Sigmoid colon (tissue), 7 donors: ENCODE data around the gene VMP1. TPM values are rescaled to one million over a fixed set of nuclear protein-coding genes. Genes with fewer than 3 reads are reported as not detected.

Experiments used
- DNase-seq: peaks from one replicate; pipeline ENCODE4 v3.0.0-alpha.2; 2019
- H3K27ac ChIP-seq, 4 donors: fragments of 200-600 bp; sonication (generic); one replicate each; pipeline ENCODE4 v1.5.1; 2016 to 2019; ENCODE audit warnings: mild to moderate bottlenecking in 1 of 4
- H3K27me3 ChIP-seq, 3 donors: fragments of 200-600 bp; sonication (generic); one replicate each; pipeline ENCODE4 v1.5.1; 2019; ENCODE audit warnings: mild to moderate bottlenecking in 1 of 3
- H3K36me3 ChIP-seq, 4 donors: fragments of 200-600 bp; sonication (generic); one replicate each; pipeline ENCODE4 v1.5.1; 2016 to 2019
- H3K4me1 ChIP-seq, 4 donors: fragments of 200-600 bp; sonication (generic); one replicate each; pipeline ENCODE4 v1.5.1; 2017 to 2019
- H3K4me3 ChIP-seq, 4 donors: fragments of 200-600 bp; sonication (generic); one replicate each; pipeline ENCODE4 v1.5.1; 2017 to 2019; ENCODE audit warnings: mild to moderate bottlenecking in 2 of 4, moderate library complexity in 1 of 4
- H3K9me3 ChIP-seq, 4 donors: fragments of 200-600 bp in 3 of 4; sonication (generic) in 3 of 4; one replicate each; pipeline versions ENCODE4 v1.5.1 to v1.6.1; 2013 to 2019
- EP300 ChIP-seq, 4 donors: sonication (generic); formaldehyde crosslinking; IDR thresholded peaks; one replicate each; pipeline ENCODE4 v1.6.1; 2017; ENCODE audit warnings: antibody characterized with exemption in 4 of 4
- POLR2A ChIP-seq, 2 donors: fragments of 450-650 bp; IDR thresholded peaks; one replicate each; pipeline ENCODE4 v1.6.1; 2016; ENCODE audit warnings: antibody characterized with exemption in 2 of 2, mild to moderate bottlenecking in 2 of 2, moderate library complexity in 2 of 2
- POLR2AphosphoS5 ChIP-seq, 4 donors: sonication (generic); formaldehyde crosslinking; IDR thresholded peaks; one replicate each; pipeline ENCODE4 v1.6.1; 2017; ENCODE audit warnings: antibody characterized with exemption in 4 of 4
- WGBS, 2 donors: extraction: QIAGEN DNeasy Blood & Tissue Kit; methylation state at CpG; one replicate each; pipeline ENCODE4 v1.1.7; 2013; 5-methylcytosine and 5-hydroxymethylcytosine counted together
- intact Hi-C: fragments of 100-400 bp; cut with DNase I; formaldehyde crosslinking; loops from one replicate; pipeline ENCODE4 v1.15.1; 2023
- polyA plus RNA-seq, 3 donors: library from polyadenylated mRNA; stranded (reverse); fragments of 200-250 nt; gene quantifications; one replicate each; pipeline ENCODE4 v1.2.3, GENCODE V29; 2013
- total RNA-seq, 4 donors: library from RNA; depleted of rRNA; stranded (reverse); fragments of >200 nt; gene quantifications; one replicate each; pipeline ENCODE4 v1.1.0, GENCODE V29; 2016
- TF ChIP-seq, protein P1 (sequence below), 4 experiments: fragments of 450-650 bp in 3 of 4; fragments of 200-600 bp in 1 of 4; IDR thresholded peaks; one replicate each; pipeline ENCODE4 v1.5.1; 2016 to 2019; ENCODE audit warnings: antibody characterized with exemption in 4 of 4, mild to moderate bottlenecking in 3 of 4, moderate library complexity in 2 of 4
- donor health status: healthy with polysubstance abuse.
- donor health status: Bipolar disorder and iron deficiency.
- donor health status: healthy.

The VMP1 gene
- total and polyA plus RNA-seq, 7 donors, result 26.1 to 247 (median 132) TPM

GRCh38 chr17:59765038-59765437 is 57.6 kb downstream of the VMP1 start:
- DNase-seq, result no peak
- H3K9me3 ChIP-seq, result no peaks in the 10 kb centered on the region
- no peak overlapping the region for H3K27ac ChIP-seq
- intact Hi-C loops, result no loop called here
- peaks cover 0 to 16% (median 3%) of the 10 kb centered on the region in 4 donors for H3K36me3 ChIP-seq
- no peak overlapping the region for H3K4me3 ChIP-seq
- H3K4me1 ChIP-seq, result peaks cover 0 to 36% (median 15%) of the 10 kb centered on the region in 4 donors
- TF ChIP-seq EP300 (IDR thresholded peaks at IDR 0.05) (no peak), POLR2A (IDR thresholded peaks at IDR 0.05) (no peak), POLR2AphosphoS5 (IDR thresholded peaks at IDR 0.05) (no peak)
- TF ChIP-seq, protein P1, sequence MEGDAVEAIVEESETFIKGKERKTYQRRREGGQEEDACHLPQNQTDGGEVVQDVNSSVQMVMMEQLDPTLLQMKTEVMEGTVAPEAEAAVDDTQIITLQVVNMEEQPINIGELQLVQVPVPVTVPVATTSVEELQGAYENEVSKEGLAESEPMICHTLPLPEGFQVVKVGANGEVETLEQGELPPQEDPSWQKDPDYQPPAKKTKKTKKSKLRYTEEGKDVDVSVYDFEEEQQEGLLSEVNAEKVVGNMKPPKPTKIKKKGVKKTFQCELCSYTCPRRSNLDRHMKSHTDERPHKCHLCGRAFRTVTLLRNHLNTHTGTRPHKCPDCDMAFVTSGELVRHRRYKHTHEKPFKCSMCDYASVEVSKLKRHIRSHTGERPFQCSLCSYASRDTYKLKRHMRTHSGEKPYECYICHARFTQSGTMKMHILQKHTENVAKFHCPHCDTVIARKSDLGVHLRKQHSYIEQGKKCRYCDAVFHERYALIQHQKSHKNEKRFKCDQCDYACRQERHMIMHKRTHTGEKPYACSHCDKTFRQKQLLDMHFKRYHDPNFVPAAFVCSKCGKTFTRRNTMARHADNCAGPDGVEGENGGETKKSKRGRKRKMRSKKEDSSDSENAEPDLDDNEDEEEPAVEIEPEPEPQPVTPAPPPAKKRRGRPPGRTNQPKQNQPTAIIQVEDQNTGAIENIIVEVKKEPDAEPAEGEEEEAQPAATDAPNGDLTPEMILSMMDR (IDR thresholded peaks at IDR 0.05), result no peak
- H3K27me3 ChIP-seq, result no peaks in the 10 kb centered on the region

- intact Hi-C loops, result no loop called here
- peak overlapping the region in 2 of 4 donors; percentile 39 to 43 for H3K27ac ChIP-seq
Measured at GRCh38 chr17:59766491-59766890, 59.0 kb downstream of the VMP1 start.

GRCh38 chr17:59767176-59767575 is 59.7 kb downstream of the VMP1 start:
- DNase-seq, result no peak
- H3K27ac ChIP-seq, result peak overlapping the region in 2 of 4 donors; percentile 39 to 43
- H3K9me3 ChIP-seq, result no peaks in the 10 kb centered on the region
- no peak overlapping the region for H3K4me3 ChIP-seq
- TF ChIP-seq POLR2A (IDR thresholded peaks at IDR 0.05), result no peak
- TF ChIP-seq EP300 (IDR thresholded peaks at IDR 0.05), result no peak
- no peak for TF ChIP-seq POLR2AphosphoS5 (IDR thresholded peaks at IDR 0.05)
- TF ChIP-seq, protein P1 (IDR thresholded peaks at IDR 0.05), result no peak
- peaks cover 0 to 9% (median 3%) of the 10 kb centered on the region in 4 donors for H3K36me3 ChIP-seq
- peaks cover 0 to 29% (median 7%) of the 10 kb centered on the region in 4 donors for H3K4me1 ChIP-seq
- H3K27me3 ChIP-seq, result no peaks in the 10 kb centered on the region
- intact Hi-C loops, result no loop called here

More at GRCh38 chr17:59766491-59766890, 59.0 kb downstream of the VMP1 start:
- no peak for DNase-seq
- Histone ChIP-seq H3K4me3 (no peak overlapping the region), H3K27me3 (no peaks in the 10 kb centered on the region), H3K36me3 (peaks cover 0 to 9% (median 3%) of the 10 kb centered on the region in 4 donors), H3K9me3 (no peaks in the 10 kb centered on the region), H3K4me1 (peaks cover 0 to 36% (median 13%) of the 10 kb centered on the region in 4 donors)
- TF ChIP-seq, protein P1 (IDR thresholded peaks at IDR 0.05), result no peak
- TF ChIP-seq POLR2A (IDR thresholded peaks at IDR 0.05) (no peak), POLR2AphosphoS5 (IDR thresholded peaks at IDR 0.05) (no peak), EP300 (IDR thresholded peaks at IDR 0.05) (no peak)
- 77 to 91% methylated on average over 6 of the region's 6 CpGs for WGBS, 2 donors

DNA sequence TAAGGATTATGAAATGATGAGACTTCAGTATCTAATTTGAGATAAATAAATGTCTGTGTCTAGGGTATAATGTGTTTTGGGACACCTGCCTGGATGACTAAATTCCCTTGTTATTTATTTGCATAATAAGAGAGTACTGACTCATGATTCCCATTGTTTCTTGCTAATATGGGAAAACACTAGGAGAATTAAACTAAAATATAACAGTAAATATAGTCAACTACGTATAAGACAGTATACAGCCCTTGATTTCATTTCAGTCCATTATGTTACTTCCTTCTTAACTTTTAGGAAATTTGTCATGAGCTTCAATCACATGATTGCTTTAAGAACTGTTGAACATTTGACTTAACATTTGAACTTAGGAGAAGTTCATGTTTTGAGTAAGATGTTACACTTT is 62.4 kb downstream of the VMP1 start:
- intact Hi-C loops, result no loop called here
- Histone ChIP-seq H3K27ac (peak overlapping the region in 2 of 4 donors; percentile 20 to 52), H3K36me3 (peaks cover 0 to 22% (median 7%) of the 10 kb centered on the region in 4 donors), H3K9me3 (no peaks in the 10 kb centered on the region), H3K4me1 (peaks cover 0 to 10% (median 0%) of the 10 kb centered on the region in 4 donors), H3K27me3 (no peaks in the 10 kb centered on the region), H3K4me3 (no peak overlapping the region)
- no peak for DNase-seq
- WGBS, 2 donors, result 57 to 69% methylated on average over 1 of the region's 1 CpG
- TF ChIP-seq POLR2AphosphoS5 (IDR thresholded peaks at IDR 0.05) (peak in 1 of 4 donors; percentile 29), EP300 (IDR thresholded peaks at IDR 0.05) (no peak), POLR2A (IDR thresholded peaks at IDR 0.05) (no peak)
- TF ChIP-seq, protein P1 (IDR thresholded peaks at IDR 0.05), result no peak

DNA sequence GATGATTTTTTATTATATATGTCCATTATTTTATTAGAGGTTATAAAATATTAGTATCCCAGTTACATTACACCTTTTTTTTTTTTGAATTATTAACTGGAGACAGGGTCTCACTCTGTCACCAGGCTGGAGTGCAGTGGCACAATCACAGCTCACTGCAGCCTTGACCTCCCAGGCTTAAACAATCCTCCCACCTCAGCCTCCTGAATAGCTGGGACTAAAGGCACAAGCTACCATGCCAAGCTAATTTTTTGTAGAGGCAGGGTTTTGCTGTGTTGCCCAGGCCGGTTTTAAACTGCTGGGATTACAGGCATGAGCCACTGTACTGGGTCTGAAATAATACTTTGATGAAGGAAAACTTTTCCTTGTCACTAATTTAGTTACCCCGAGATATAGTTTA is 63.6 kb downstream of the VMP1 start:
- no peak for DNase-seq
- no peak overlapping the region for H3K4me3 ChIP-seq
- peaks cover 6 to 26% (median 11%) of the 10 kb centered on the region in 4 donors for H3K36me3 ChIP-seq
- peaks cover 0 to 10% (median 0%) of the 10 kb centered on the region in 4 donors for H3K4me1 ChIP-seq
- no peaks in the 10 kb centered on the region for H3K9me3 ChIP-seq
- no peak overlapping the region for H3K27ac ChIP-seq
- TF ChIP-seq, protein P1 (IDR thresholded peaks at IDR 0.05), result no peak
- TF ChIP-seq EP300 (IDR thresholded peaks at IDR 0.05) (no peak), POLR2A (IDR thresholded peaks at IDR 0.05) (no peak), POLR2AphosphoS5 (IDR thresholded peaks at IDR 0.05) (no peak)
- no peaks in the 10 kb centered on the region for H3K27me3 ChIP-seq
- intact Hi-C loops, result no loop called here
- 95 to 98% methylated on average over 2 of the region's 2 CpGs for WGBS, 2 donors
